ENCODE measurements around the gene RBM10. TPM values are rescaled to one million over a fixed set of nuclear protein-coding genes. Genes with fewer than 3 reads are reported as not detected.

The RBM10 gene
- total and polyA plus RNA-seq, 2 of the 13 experiments (the other 11 are each of a cell fraction or from before 2014, with no cell fraction given) = 15.9 to 43.1 TPM

GRCh38 chrX:47235691-47236103 lies 90.7 kb downstream of the RBM10 start (continued):
- TF ChIP-seq GATAD2A (CRISPR knock-in tag; IDR thresholded peaks at IDR 0.05) (peak; percentile 36; the same call in 1 of the 2 replicates), ZNF292 (CRISPR knock-in tag; IDR thresholded peaks at IDR 0.05; ENCODE audit: borderline replicate concordance, low read depth) (no peak), SOX13 (IDR thresholded peaks at IDR 0.05) (no peak), SOX13 (CRISPR knock-in tag; conservative IDR thresholded peaks at IDR 0.05 in 1 of 2, IDR thresholded peaks at IDR 0.05 in 1 of 2) (peak in 1 of 2 experiments; percentile 36; a peak in 1 of 4 replicates), CEBPG (CRISPR knock-in tag; IDR thresholded peaks at IDR 0.05) (0 out of 2 replicates have a peak, but pooled peaks have one; percentile 38), RARA (CRISPR knock-in tag; IDR thresholded peaks at IDR 0.05) (0 out of 2 replicates have a peak, but pooled peaks have one; percentile 10), CEBPB (IDR thresholded peaks at IDR 0.05; ENCODE audit: borderline replicate concordance, low read depth, low read length) (peak; percentile 42), ZNF232 (CRISPR knock-in tag; IDR thresholded peaks at IDR 0.05; ENCODE audit: borderline replicate concordance) (no peak), ZFP37 (CRISPR knock-in tag; IDR thresholded peaks at IDR 0.05; ENCODE audit: borderline replicate concordance) (no peak), ZNF850 (CRISPR knock-in tag; conservative IDR thresholded peaks at IDR 0.05) (no peak), SRSF9 (IDR thresholded peaks at IDR 0.05; ENCODE audit: borderline replicate concordance, insufficient read depth, low read depth, low read length, poor library complexity, severe bottlenecking) (no peak), HMG20A (CRISPR knock-in tag; IDR thresholded peaks at IDR 0.05; ENCODE audit: borderline replicate concordance) (peak; percentile 55; the same call in 1 of the 2 replicates), CBFB (CRISPR knock-in tag; IDR thresholded peaks at IDR 0.05) (0 out of 2 replicates have a peak, but pooled peaks have one; percentile 33), ZNF33B (CRISPR knock-in tag; IDR thresholded peaks at IDR 0.05) (no peak), FOSL2 (CRISPR knock-in tag; IDR thresholded peaks at IDR 0.05) (peak; percentile 28; the same call in 1 of the 2 replicates), ATF1 (CRISPR knock-in tag; IDR thresholded peaks at IDR 0.05) (0 out of 2 replicates have a peak, but pooled peaks have one; percentile 21), NCOA2 (CRISPR knock-in tag; IDR thresholded peaks at IDR 0.05) (peak; percentile 67), ETV5 (CRISPR knock-in tag; IDR thresholded peaks at IDR 0.05; ENCODE audit: borderline replicate concordance) (peak; percentile 13; the same call in 1 of the 2 replicates), MED1 (CRISPR knock-in tag; IDR thresholded peaks at IDR 0.05) (peak; percentile 49; the same call in 1 of the 2 replicates), HDAC1 (CRISPR knock-in tag; IDR thresholded peaks at IDR 0.05) (no peak), ZNF550 (CRISPR knock-in tag; IDR thresholded peaks at IDR 0.05; ENCODE audit: borderline replicate concordance) (no peak), ZNF558 (CRISPR knock-in tag; IDR thresholded peaks at IDR 0.05; ENCODE audit: borderline replicate concordance) (no peak), ZBTB1 (CRISPR knock-in tag; IDR thresholded peaks at IDR 0.05; ENCODE audit: borderline replicate concordance) (no peak), SOX6 (IDR thresholded peaks at IDR 0.05) (no peak), SOX6 (CRISPR knock-in tag; IDR thresholded peaks at IDR 0.05) (peak; percentile 50; the same call in 1 of the 2 replicates), ATF7 (IDR thresholded peaks at IDR 0.05) (peak; percentile 54), ATF7 (CRISPR knock-in tag; IDR thresholded peaks at IDR 0.05) (no peak), EP300 (IDR thresholded peaks at IDR 0.05; ENCODE audit: low read depth in 2 of 2, low read length in 2 of 2) (peak in 1 of 2 experiments; percentile 53; a peak in 1 of 4 replicates), EP300 (CRISPR knock-in tag; IDR thresholded peaks at IDR 0.05; ENCODE audit: borderline replicate concordance) (peak; percentile 58; the same call in 1 of the 2 replicates), ATAD3A (CRISPR knock-in tag; IDR thresholded peaks at IDR 0.05) (no peak)
- TF ChIP-seq, protein P1, sequence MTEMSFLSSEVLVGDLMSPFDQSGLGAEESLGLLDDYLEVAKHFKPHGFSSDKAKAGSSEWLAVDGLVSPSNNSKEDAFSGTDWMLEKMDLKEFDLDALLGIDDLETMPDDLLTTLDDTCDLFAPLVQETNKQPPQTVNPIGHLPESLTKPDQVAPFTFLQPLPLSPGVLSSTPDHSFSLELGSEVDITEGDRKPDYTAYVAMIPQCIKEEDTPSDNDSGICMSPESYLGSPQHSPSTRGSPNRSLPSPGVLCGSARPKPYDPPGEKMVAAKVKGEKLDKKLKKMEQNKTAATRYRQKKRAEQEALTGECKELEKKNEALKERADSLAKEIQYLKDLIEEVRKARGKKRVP (CRISPR knock-in tag; IDR thresholded peaks at IDR 0.05) = peak in 1 of 2 experiments; percentile 81; a peak in 2 of 4 replicates
- TF ChIP-seq, protein P2, sequence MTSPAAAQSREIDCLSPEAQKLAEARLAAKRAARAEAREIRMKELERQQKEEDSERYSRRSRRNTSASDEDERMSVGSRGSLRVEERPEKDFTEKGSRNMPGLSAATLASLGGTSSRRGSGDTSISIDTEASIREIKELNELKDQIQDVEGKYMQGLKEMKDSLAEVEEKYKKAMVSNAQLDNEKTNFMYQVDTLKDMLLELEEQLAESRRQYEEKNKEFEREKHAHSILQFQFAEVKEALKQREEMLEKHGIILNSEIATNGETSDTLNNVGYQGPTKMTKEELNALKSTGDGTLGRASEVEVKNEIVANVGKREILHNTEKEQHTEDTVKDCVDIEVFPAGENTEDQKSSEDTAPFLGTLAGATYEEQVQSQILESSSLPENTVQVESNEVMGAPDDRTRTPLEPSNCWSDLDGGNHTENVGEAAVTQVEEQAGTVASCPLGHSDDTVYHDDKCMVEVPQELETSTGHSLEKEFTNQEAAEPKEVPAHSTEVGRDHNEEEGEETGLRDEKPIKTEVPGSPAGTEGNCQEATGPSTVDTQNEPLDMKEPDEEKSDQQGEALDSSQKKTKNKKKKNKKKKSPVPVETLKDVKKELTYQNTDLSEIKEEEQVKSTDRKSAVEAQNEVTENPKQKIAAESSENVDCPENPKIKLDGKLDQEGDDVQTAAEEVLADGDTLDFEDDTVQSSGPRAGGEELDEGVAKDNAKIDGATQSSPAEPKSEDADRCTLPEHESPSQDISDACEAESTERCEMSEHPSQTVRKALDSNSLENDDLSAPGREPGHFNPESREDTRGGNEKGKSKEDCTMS (CRISPR knock-in tag; conservative IDR thresholded peaks at IDR 0.05) = no peak

Measured in HepG2 (cell line).